Measurements from ENCODE around the gene ABCG5. TPM values are rescaled to one million over a fixed set of nuclear protein-coding genes. Genes with fewer than 3 reads are reported as not detected.

The ABCG5 gene
- not detected for total RNA-seq
- long read RNA-seq: 0 reads

DNA sequence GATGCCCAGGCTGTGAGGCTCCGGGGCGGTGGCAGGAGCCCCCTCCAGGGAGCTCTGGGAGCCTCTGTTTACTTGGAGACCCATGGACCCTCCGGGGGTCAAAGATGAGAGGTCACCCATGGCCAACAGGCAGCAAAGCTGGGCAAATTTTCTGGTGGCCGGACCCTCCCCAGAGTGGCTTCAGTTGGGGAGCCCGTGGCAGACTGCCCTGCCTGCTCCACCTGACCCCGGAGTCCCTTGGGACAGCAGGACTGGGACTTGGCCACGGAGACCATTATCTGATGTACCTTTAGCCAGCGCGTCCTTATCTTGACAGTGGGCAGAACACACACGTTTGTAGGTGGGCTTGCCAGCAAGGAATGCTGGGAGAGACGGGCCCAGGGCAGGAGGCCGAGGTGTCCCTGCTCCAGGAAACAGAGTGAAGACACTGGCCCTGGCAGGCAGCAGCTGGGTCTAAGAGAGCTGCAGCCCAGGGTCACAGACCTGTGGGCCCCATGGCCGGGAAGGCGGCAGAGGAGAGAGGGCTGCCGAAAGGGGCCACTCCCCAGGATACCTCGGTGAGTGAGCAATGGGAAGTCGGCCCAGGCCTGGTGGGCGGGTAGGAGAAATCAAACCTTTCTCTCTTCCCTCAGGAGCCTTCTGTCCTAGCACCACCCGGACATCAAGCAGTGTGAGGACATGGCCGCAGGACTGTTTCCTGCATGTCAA lies at the start of gene ABCG5, which contains the start of gene ABCG8:
ABCG5 (minus strand) TSS at position 280 of the 708 bp plus-strand sequence; CDS start at position 120, 160 bp downstream.
ABCG8 (plus strand) TSS at position 412 of the 708 bp plus-strand sequence; CDS start at position 495, 83 bp downstream.
- intact Hi-C loops (cut with DNase I): no loop called here
- ATAC-seq (ENCODE audit: poor library complexity): peak; percentile 27

DNA sequence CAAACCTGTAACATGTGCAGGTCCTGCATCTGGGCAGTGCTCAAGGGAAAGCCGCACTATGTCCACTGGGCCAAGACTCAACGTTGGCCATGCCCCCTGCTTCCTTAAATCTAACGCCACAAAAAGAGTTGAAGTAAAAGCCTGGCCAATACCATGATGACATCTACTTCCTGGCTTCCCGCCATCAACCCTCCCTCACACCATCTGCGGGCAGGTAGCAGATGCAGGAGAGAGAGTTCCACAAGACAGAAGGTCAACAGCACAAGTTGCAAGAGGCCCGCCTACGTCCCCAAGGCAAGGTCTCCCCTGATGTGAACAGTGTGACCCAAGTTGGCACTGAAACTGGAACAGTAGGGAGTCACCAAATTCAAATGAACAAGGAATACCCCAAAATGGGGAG lies 48.5 kb upstream of the ABCG5 start:
- intact Hi-C loops (cut with DNase I): no loop called here
- DNase-seq (no peak), ATAC-seq (ENCODE audit: poor library complexity) (no peak)

More for the DNA sequence above, at the start of gene ABCG5, which contains the start of gene ABCG8:
- DNase-seq: no peak

DNA sequence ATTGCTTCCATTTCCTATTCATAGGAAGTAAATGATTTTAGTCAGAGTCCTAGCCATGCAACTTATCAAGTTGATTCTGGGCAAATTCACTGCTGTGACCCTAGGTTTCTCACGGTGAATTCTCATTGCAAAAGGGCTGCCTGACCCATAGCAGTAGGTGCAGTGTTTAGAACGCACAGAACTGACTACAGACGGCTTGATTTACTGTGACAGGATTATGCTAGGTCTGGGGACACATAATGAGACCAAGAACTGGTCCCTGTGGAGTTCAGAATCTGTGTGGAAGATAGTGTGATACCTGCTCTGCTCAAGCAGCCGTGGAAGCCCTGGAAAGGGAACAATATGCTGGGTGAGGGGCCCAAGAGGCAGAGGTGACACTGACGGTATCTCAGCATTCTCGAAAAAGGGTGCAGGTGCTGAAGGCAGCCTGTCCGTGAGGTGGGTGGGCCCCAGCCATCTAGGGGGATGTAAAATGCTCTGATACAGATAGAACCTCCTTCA lies 46.5 kb upstream of the ABCG5 start:
- no peak for DNase-seq

DNA sequence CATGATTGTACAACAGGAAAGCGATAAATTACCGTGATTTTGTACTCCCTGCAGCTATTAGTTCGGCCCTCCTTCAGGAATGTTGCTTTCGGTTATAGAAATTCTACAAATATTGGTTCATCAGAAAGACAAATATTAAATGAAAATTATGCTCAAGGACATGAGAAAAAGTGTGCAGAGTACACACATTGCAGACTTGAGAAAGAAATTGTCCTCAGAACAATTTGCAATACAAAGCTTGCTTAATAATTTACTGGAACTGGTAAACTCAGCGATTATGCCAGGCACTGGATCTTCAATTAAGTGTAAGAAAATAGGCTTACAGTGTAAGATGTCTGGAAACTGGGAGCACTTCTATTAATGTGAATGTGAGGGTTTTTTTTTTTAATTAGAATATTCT lies 46.0 kb upstream of the ABCG5 start:
- no peak for DNase-seq
- ATAC-seq (ENCODE audit: poor library complexity): no peak
- intact Hi-C loops (cut with DNase I): no loop called here

More for the DNA sequence above, 46.5 kb upstream of the ABCG5 start:
- intact Hi-C loops (cut with DNase I): no loop called here
- no peak for ATAC-seq (ENCODE audit: poor library complexity)

DNA sequence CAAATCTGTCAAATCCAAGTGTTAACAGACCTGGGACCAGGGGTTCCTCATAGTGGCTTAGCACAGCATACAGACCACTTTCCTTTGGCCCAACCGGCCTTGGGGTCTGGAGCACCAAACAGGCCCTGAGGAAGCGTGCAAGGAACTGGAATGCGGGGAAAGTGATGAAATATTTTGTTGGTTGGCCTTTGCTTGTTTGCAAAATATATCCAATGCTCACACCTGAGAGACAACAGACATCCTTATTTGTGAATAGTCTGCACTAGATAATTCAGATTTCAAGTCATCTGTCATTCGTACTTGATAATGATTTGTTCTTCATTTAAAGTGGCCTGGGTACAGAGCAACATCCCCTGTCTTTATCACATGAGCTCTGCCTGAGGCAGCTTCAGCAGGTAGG lies 43.7 kb upstream of the ABCG5 start:
- DNase-seq (no peak), ATAC-seq (ENCODE audit: poor library complexity) (no peak)
- intact Hi-C loops (cut with DNase I): no loop called here

DNA sequence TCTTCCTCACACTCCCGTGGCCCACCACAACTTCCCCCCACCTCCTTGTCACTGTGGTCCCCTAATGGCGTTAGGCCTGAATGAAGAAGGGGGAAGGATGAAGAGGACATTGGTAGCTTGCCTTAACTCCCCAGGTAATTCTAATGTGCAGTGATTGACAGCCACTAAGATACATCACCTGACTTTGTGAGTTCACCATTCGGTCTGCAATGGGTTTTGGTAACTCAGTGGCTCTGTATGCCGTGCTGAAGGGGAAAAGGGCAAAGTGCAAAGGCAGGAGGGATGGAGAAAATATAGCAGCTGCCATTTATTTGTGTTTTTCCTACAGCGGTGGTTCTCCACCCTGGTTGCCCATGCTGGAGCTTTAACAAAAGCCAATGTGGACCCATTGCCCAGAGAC lies 42.3 kb upstream of the ABCG5 start:
- DNase-seq (no peak), ATAC-seq (ENCODE audit: poor library complexity) (no peak)
- intact Hi-C loops (cut with DNase I): no loop called here

DNA sequence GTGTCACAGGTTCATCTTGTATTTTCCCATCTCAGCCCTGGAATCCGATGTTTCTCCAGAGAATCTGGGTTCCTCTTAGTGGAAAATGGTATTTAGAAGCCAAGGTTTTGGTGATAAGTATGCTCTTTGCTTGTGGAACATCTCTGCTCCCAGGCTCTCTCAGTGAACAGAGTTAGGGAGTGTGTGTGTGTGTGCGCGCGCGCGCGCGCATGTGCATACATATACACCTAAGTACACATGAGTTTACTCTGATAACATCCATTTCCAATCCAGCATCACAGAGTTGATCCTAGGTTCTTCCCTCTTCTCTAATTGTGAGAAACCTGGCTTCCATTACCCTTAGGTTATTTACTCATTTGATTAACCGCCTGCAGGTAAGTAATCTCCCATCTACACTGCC lies 41.8 kb upstream of the ABCG5 start:
- intact Hi-C loops (cut with DNase I): no loop called here
- DNase-seq (no peak), ATAC-seq (ENCODE audit: poor library complexity) (no peak)

DNA sequence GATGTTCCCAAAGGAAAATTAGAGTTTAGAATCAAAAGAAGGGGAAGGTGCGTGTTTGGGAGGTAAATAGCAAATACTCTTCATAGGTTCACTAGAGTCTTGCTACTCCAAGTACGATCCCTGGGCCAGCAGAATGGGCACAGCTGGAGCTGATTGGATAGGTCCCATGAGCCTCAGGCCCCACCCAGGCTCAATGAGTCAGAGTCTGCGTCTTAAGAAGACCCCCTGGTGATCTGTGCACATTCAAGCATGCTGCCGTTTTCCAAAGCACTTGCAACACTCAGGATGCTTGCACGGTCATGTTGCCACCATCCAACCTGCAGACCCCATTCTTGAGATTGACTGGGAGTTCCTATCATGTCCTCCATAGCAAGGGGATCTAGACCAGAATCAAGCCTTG lies 40.6 kb upstream of the ABCG5 start:
- DNase-seq (no peak), ATAC-seq (ENCODE audit: poor library complexity) (no peak)
- intact Hi-C loops (cut with DNase I): no loop called here

DNA sequence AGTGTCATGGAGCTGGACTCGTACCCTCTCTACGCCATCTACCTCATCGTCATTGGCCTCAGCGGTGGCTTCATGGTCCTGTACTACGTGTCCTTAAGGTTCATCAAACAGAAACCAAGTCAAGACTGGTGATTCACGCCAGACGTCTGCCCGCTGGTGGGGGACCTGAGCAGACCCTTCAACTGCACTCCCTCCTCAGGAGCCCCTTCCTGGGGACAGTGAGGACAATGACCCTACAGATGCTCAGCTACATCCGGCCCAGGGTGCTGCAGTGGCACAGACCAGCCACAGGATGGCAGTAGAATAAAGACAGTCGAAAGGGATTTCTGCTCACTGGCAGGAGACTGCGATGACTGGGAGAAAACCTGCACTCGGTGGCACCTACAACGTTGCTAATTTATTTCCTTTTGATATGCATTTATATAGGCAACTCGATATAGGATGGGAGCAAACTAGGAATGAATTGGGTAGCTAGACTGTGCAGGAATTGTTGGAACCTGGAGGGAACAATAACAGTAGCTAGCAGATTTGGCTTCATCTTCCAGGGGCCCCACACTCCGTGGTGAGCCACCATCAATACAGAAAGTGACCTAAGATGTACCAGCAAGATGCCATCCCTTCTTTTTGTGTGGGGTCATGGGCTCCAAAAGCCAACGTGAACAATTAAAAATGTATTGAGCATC lies 39.3 kb upstream of the ABCG5 start:
- intact Hi-C loops (cut with DNase I): no loop called here
- DNase-seq (peak; percentile 65), ATAC-seq (ENCODE audit: poor library complexity) (peak; percentile 75)

DNA sequence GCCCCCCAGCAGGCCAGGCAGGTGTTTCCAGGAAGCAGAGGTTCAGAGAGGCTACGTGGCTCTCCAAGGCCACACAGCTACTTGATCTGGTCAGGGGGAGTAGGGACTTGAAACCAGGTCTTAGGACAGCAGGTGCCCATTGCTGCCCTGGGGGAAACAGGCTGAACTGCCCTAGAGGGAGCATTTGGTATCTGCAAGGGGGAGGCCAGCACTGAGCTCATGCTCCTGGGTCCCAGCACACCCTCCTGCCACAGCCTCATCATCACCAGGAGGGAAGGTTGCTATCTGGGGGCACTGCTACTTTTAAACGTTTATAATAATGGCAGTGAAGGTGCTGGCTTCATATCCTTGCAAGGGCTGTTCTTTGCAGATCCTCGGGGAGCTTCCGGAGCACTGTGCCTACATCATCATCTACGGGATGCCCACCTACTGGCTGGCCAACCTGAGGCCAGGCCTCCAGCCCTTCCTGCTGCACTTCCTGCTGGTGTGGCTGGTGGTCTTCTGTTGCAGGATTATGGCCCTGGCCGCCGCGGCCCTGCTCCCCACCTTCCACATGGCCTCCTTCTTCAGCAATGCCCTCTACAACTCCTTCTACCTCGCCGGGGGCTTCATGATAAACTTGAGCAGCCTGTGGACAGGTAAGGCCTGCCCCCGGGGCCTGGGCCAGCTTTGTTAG lies 36.3 kb upstream of the ABCG5 start:
- intact Hi-C loops (cut with DNase I): no loop called here

DNA sequence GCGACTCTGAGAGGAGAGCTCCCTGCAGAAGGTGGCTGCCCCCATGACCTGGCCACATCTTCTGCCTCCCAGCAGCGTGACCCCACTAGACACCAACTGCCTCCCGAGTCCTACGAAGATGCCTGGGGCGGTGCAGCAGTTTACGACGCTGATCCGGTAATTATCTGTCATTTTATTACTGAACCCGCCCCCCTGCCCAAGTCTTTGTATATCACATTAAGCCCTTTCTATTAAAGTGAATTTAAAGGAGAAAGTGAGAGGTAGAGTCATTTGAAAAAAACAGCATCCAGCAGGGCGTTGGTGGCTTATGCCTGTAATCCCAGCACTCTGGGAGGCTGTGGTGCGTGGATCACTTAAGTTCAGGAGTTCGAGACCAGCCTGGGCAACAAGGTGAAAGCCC lies 33.5 kb upstream of the ABCG5 start:
- ATAC-seq (ENCODE audit: poor library complexity) (no peak), DNase-seq (no peak)
- intact Hi-C loops (cut with DNase I): no loop called here

More for the DNA sequence above, 36.3 kb upstream of the ABCG5 start:
- ATAC-seq (ENCODE audit: poor library complexity) (no peak), DNase-seq (no peak)

DNA sequence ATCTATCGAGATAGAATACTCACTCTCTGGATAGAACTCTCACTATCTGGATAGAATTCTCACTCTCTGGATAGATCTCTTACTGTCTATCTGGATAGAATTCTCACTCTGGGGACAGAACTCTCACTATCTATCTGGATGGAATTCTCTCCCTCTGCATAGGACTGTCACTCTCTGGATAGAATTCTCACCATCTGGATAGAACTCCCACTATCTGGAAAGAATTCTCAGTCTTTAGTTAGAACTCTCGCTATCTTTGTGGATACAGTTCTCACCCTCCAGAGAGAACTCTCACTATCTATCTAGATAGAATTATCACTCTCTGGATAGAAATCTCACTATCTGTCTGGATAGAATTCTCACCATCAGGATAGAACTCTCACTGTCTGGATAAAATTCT lies 16.7 kb upstream of the ABCG5 start:
- ATAC-seq (ENCODE audit: poor library complexity) (no peak), DNase-seq (no peak)
- intact Hi-C loops (cut with DNase I): no loop called here

DNA sequence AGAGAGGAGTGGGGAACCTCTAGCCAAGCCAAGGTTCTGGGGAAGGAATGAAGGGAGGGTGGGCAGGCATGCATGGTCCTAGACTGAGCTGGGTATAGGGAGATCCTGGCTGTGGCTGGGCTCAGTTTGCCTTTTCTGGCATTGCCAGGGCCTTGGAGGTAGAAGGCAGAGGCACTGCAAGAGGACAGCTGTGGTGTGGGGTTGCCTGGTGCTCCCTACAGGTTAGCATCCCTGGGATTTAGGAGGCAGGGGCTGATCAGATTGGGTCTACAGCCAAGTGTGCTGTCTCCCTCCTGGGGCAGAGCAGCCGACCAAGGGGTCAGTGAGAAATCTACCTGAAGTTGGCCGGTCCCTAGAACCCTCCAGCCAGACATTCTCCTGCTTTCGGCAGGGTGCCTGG lies 16.0 kb upstream of the ABCG5 start:
- DNase-seq (no peak), ATAC-seq (ENCODE audit: poor library complexity) (no peak)
- intact Hi-C loops (cut with DNase I): no loop called here

DNA sequence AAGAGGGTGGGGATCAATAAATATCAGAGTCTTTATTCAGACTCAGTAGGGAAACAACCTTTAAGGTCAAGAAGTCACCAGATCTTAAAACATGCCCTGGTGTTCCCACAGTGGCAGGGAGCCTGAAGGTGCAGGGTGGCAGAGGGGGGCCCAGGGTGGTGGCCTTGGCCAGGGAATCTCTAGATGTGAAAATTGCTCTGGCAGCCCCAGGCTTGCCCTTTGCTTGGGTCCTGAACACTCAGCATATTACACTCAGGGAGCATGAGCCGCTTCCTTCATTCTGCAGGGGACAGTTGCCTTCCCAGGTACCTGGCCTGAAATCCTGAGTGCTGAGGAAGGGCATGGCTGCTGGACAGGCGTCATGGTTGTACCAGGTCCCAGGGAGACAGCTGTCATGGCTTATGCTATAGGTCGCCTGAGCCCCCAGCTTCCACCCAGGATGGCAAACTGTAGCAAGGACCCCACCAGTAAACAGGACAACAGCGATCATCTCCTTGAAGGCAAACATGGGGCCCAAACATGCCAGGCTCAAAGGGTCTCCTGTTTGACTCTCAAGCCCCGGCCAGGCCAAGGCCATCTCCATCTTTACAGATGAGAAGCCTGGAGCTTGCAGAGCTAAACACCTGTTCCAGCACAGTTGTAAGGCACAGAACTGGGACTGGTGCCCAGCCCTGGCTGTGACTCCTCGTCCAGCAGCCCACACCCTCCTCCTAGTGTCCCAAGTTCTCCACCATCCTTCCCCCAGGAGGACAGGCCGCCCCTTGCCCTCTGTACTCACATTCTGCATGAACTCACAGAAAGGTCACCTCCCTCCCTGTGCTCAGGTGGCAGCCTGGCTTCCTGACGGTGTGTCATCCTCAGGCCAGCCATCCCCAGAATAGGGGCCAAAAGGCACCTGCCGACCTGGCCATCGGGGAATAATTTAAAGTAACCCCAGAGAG lies 14.8 kb upstream of the ABCG5 start:
- ATAC-seq (ENCODE audit: poor library complexity) (no peak), DNase-seq (no peak)
- intact Hi-C loops (cut with DNase I): no loop called here

DNA sequence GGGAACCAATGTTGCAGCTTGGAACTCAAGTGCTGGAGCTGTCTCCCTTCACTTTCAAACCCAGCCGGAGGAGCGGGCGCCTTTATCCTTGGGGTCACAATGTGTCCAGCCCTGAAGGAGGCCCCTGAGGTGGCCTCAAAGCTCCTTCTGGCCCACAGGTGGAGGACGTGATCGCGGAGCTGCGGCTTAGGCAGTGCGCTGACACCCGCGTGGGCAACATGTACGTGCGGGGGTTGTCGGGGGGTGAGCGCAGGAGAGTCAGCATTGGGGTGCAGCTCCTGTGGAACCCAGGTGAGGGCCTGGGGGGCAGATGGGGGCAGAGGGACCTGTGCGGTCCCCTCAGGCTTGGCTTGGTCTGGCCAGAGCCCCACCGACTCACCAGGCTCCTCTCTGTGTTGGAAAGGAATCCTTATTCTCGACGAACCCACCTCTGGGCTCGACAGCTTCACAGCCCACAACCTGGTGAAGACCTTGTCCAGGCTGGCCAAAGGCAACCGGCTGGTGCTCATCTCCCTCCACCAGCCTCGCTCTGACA lies 13.6 kb upstream of the ABCG5 start:
- no peak for DNase-seq
- ATAC-seq (ENCODE audit: poor library complexity): no peak
- intact Hi-C loops (cut with DNase I): no loop called here

DNA sequence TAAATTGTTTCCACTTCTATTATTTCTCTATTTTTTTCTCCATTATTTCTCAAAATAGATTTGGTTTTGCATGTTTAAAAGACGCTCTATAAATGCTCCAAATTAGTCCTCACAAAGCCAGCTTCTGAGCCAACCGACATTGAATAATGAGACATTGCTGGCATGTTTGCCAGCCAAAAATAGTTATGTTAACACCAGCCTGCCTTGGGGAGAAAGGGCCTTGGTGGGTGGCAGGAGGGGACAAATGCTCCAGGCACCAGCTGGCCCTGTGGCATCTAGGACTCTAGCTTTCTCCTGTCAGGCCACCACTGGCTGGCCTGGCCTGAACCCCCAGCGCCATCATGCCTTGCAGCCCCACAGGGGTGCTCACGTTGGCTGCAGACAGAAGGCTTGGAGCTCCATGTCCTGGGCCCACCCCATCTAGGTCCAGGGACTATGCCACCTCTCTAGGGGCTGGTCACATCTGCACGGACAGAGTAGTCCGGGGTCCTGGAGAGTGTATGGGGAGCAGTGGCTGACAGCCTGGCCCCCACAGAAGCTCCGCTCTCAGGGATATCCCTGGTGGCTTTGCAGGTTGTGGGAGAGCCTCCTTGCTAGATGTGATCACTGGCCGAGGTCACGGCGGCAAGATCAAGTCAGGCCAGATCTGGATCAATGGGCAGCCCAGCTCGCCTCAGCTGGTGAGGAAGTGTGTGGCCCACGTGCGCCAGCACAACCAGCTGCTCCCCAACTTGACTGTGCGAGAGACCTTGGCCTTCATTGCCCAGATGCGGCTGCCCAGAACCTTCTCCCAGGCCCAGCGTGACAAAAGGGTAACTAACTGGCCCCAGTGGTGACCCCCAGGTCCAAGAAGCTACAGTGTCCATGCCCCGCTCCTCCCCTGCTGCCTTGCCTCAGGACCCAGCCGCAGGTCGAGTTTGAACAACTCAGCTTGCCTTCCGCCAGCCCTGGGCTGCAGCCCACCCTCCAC lies 12.7 kb upstream of the ABCG5 start:
- intact Hi-C loops (cut with DNase I): no loop called here
- ATAC-seq (ENCODE audit: poor library complexity): no peak
- DNase-seq: no peak

DNA sequence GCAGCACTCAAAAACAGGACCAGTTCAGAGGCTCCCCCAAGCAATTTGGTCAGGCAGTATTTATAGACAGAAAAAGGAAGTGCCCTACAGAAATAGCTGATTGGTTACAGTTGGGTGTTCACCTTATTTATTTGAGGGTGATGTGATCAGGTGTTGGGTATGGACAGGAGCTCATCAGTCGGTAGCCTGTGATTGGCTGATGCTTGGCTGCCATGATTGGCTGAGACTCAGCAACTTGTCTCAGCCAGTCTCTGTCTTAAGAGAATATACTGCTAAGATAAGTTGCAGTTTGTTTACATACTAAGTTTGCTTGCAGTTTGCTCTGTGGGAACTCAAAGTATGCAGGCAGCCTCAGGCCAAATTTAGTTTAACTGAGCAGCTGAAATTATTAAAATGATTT lies 9.6 kb upstream of the ABCG5 start:
- no peak for DNase-seq
- ATAC-seq (ENCODE audit: poor library complexity): no peak
- intact Hi-C loops (cut with DNase I): no loop called here
